Activated T-helper 2 cell treated with anti-CD3 and anti-CD28 coated beads, Interferon-gamma antibody, Interleukin-2, Interleukin-4, amounts not matched to agents 10 μg/mL and 5 μg/mL and 100 μg/mL, durations not matched to agents 14 hours and 24 hours and 36 hours (primary cell): ENCODE results near the gene INTS4. TPM values are rescaled to one million over a fixed set of nuclear protein-coding genes. Genes with fewer than 3 reads are reported as not detected.
A peak's percentile ranks its signal among the peaks of the same experiment; 100 is the strongest.
"Not testable (repeated sequence)": the region's sequence is repeated elsewhere in the genome, so short reads cannot be mapped to it uniquely, and the experiment has no call there.

Experiments
- DNase-seq: peaks from one replicate; pipeline ENCODE4 v3.0.0; 2021; ENCODE audit warnings: low spot score
- H3K27ac Mint-ChIP-seq: one replicate; pipeline ENCODE4 v1.8.0; 2021; ENCODE audit warnings: mixed read lengths
- H3K27me3 Mint-ChIP-seq: one replicate; pipeline ENCODE4 v1.8.0; 2021; ENCODE audit warnings: low read depth, mixed read lengths
- H3K36me3 Mint-ChIP-seq: one replicate; pipeline ENCODE4 v1.8.0; 2021; ENCODE audit warnings: low read depth, mixed read lengths
- H3K4me1 Mint-ChIP-seq: one replicate; pipeline ENCODE4 v1.8.0; 2021; ENCODE audit warnings: low read depth, mixed read lengths
- H3K4me3 Mint-ChIP-seq: one replicate; pipeline ENCODE4 v1.8.0; 2021; ENCODE audit warnings: low read depth, mild to moderate bottlenecking, moderate library complexity, mixed read lengths
- H3K9me3 Mint-ChIP-seq: one replicate; pipeline ENCODE4 v1.8.0; 2021; ENCODE audit warnings: mixed read lengths
- intact Hi-C: fragments of 100-400 bp; cut with micrococcal nuclease; formaldehyde crosslinking; loops from one replicate; pipeline ENCODE4 v1.15.1; 2023
- total RNA-seq: library from RNA; stranded (reverse); gene quantifications from 2 replicates; pipeline ENCODE4 v1.2.3, GENCODE V29; 2022

Gene INTS4
- total RNA-seq, 1 donor from 2014 or later, result 62.7 TPM

- H3K4me3 Mint-ChIP-seq, result no peak overlapping the region
Measured at GRCh38 chr11:77968337-77968736, 26.1 kb downstream of the INTS4 start.

GRCh38 chr11:77967753-77968152, 26.7 kb downstream of the INTS4 start:
- Mint-ChIP-seq H3K36me3 (peaks cover 13% of the 10 kb centered on the region), H3K9me3 (no peaks in the 10 kb centered on the region), H3K27ac (no peak overlapping the region), H3K27me3 (no peaks in the 10 kb centered on the region), H3K4me3 (no peak overlapping the region), H3K4me1 (no peaks in the 10 kb centered on the region)
- intact Hi-C loops, result no loop called here
- no peak for DNase-seq

More at GRCh38 chr11:77968337-77968736, 26.1 kb downstream of the INTS4 start:
- no peak for DNase-seq
- no peaks in the 10 kb centered on the region for H3K9me3 Mint-ChIP-seq
- H3K36me3 Mint-ChIP-seq, result peaks cover 16% of the 10 kb centered on the region
- H3K27ac Mint-ChIP-seq, result no peak overlapping the region
- intact Hi-C loops, result no loop called here
- H3K4me1 Mint-ChIP-seq, result no peaks in the 10 kb centered on the region
- no peaks in the 10 kb centered on the region for H3K27me3 Mint-ChIP-seq

- no peak for DNase-seq
- no peaks in the 10 kb centered on the region for H3K9me3 Mint-ChIP-seq
- H3K27me3 Mint-ChIP-seq, result no peaks in the 10 kb centered on the region
- peaks cover 13% of the 10 kb centered on the region for H3K36me3 Mint-ChIP-seq
- intact Hi-C loops, result no loop called here
- H3K4me3 Mint-ChIP-seq, result no peak overlapping the region
- no peak overlapping the region for H3K27ac Mint-ChIP-seq
- H3K4me1 Mint-ChIP-seq, result no peaks in the 10 kb centered on the region
Measured at GRCh38 chr11:77967121-77967520, 27.3 kb downstream of the INTS4 start.

- H3K27me3 Mint-ChIP-seq, result no peaks in the 10 kb centered on the region
- no peaks in the 10 kb centered on the region for H3K4me1 Mint-ChIP-seq
- H3K27ac Mint-ChIP-seq, result no peak overlapping the region
- peaks cover 13% of the 10 kb centered on the region for H3K36me3 Mint-ChIP-seq
- no peak for DNase-seq
- intact Hi-C loops, result no loop called here
- H3K9me3 Mint-ChIP-seq, result no peaks in the 10 kb centered on the region
- H3K4me3 Mint-ChIP-seq, result no peak overlapping the region
Measured at GRCh38 chr11:77966338-77966737, 28.1 kb downstream of the INTS4 start.

GRCh38 chr11:77959434-77959833, 35.0 kb downstream of the INTS4 start:
- intact Hi-C loops, result no loop called here
- H3K4me1 Mint-ChIP-seq, result no peaks in the 10 kb centered on the region
- DNase-seq, result no peak
- no peaks in the 10 kb centered on the region for H3K27me3 Mint-ChIP-seq
- H3K27ac Mint-ChIP-seq, result no peak overlapping the region
- H3K36me3 Mint-ChIP-seq, result peaks cover 28% of the 10 kb centered on the region
- H3K9me3 Mint-ChIP-seq, result no peaks in the 10 kb centered on the region
- no peak overlapping the region for H3K4me3 Mint-ChIP-seq

GRCh38 chr11:77958583-77959177, 35.8 kb downstream of the INTS4 start:
- H3K36me3 Mint-ChIP-seq, result peaks cover 34% of the 10 kb centered on the region
- H3K9me3 Mint-ChIP-seq, H3K27me3 Mint-ChIP-seq, H3K4me1 Mint-ChIP-seq, intact Hi-C loops, H3K4me3 Mint-ChIP-seq, DNase-seq, H3K27ac Mint-ChIP-seq: not testable (repeated sequence)

GRCh38 chr11:77943296-77943695, 51.2 kb downstream of the INTS4 start:
- H3K27me3 Mint-ChIP-seq, H3K9me3 Mint-ChIP-seq, H3K4me1 Mint-ChIP-seq, intact Hi-C loops, H3K4me3 Mint-ChIP-seq, DNase-seq, H3K27ac Mint-ChIP-seq: not testable (repeated sequence)
- H3K36me3 Mint-ChIP-seq, result peaks cover 18% of the 10 kb centered on the region

- DNase-seq, intact Hi-C loops, H3K9me3 Mint-ChIP-seq, H3K27me3 Mint-ChIP-seq, H3K36me3 Mint-ChIP-seq, H3K4me1 Mint-ChIP-seq, H3K4me3 Mint-ChIP-seq, H3K27ac Mint-ChIP-seq: not testable (repeated sequence)
Measured at GRCh38 chr11:77942465-77942864, 52.0 kb downstream of the INTS4 start.

GRCh38 chr11:77933596-77933995, 60.9 kb downstream of the INTS4 start:
- H3K4me1 Mint-ChIP-seq, result peaks cover 19% of the 10 kb centered on the region
- H3K4me3 Mint-ChIP-seq, H3K27ac Mint-ChIP-seq, DNase-seq, intact Hi-C loops, H3K27me3 Mint-ChIP-seq, H3K9me3 Mint-ChIP-seq: not testable (repeated sequence)
- H3K36me3 Mint-ChIP-seq, result peaks cover 55% of the 10 kb centered on the region

GRCh38 chr11:77930334-77931208, 63.9 kb downstream of the INTS4 start:
- Mint-ChIP-seq H3K27ac (peak overlapping the region; percentile 55), H3K4me1 (peaks cover 19% of the 10 kb centered on the region), H3K36me3 (peaks cover 65% of the 10 kb centered on the region)
- DNase-seq, intact Hi-C loops, H3K9me3 Mint-ChIP-seq, H3K27me3 Mint-ChIP-seq, H3K4me3 Mint-ChIP-seq: not testable (repeated sequence)

GRCh38 chr11:77917713-77918112, 76.8 kb downstream of the INTS4 start:
- peaks cover 17% of the 10 kb centered on the region for H3K36me3 Mint-ChIP-seq
- H3K4me1 Mint-ChIP-seq, H3K27ac Mint-ChIP-seq, DNase-seq, intact Hi-C loops, H3K27me3 Mint-ChIP-seq, H3K4me3 Mint-ChIP-seq, H3K9me3 Mint-ChIP-seq: not testable (repeated sequence)

GRCh38 chr11:77914307-77914791, 80.1 kb downstream of the INTS4 start:
- H3K4me1 Mint-ChIP-seq, H3K27me3 Mint-ChIP-seq, H3K27ac Mint-ChIP-seq, DNase-seq, intact Hi-C loops, H3K9me3 Mint-ChIP-seq, H3K4me3 Mint-ChIP-seq: not testable (repeated sequence)
- peaks cover 22% of the 10 kb centered on the region for H3K36me3 Mint-ChIP-seq

- intact Hi-C loops, H3K4me3 Mint-ChIP-seq, H3K27ac Mint-ChIP-seq, H3K9me3 Mint-ChIP-seq, H3K27me3 Mint-ChIP-seq, H3K4me1 Mint-ChIP-seq, DNase-seq: not testable (repeated sequence)
- peaks cover 24% of the 10 kb centered on the region for H3K36me3 Mint-ChIP-seq
Measured at GRCh38 chr11:77913608-77914306, 80.7 kb downstream of the INTS4 start.
